Suprapubic skin (tissue), 4 donors: ENCODE measurements around the gene THRB. TPM values are rescaled to one million over a fixed set of nuclear protein-coding genes. Genes with fewer than 3 reads are reported as not detected.

Source experiments
- DNase-seq, 2 donors: peaks; one replicate each; pipeline ENCODE4 v3.0.0-alpha.2; 2019; ENCODE audit warnings: low spot score in 2 of 2
- H3K27ac ChIP-seq: fragments of 200-600 bp; sonication (generic); one replicate; pipeline ENCODE4 v1.5.1; 2019
- H3K27me3 ChIP-seq: fragments of 200-600 bp; sonication (generic); one replicate; pipeline ENCODE4 v1.5.1; 2019
- H3K36me3 ChIP-seq: fragments of 200-600 bp; sonication (generic); one replicate; pipeline ENCODE4 v1.5.1; 2019
- H3K4me1 ChIP-seq: fragments of 200-600 bp; sonication (generic); one replicate; pipeline ENCODE4 v1.5.1; 2019
- H3K4me3 ChIP-seq: fragments of 200-600 bp; sonication (generic); one replicate; pipeline ENCODE4 v1.5.1; 2019; ENCODE audit warnings: mild to moderate bottlenecking
- H3K9me3 ChIP-seq: fragments of 200-600 bp; sonication (generic); one replicate; pipeline ENCODE4 v1.5.1; 2019
- EP300 ChIP-seq: sonication (generic); formaldehyde crosslinking; IDR thresholded peaks from one replicate; pipeline ENCODE4 v1.6.1; 2017; ENCODE audit warnings: antibody characterized with exemption
- POLR2A ChIP-seq, 2 donors: fragments of 450-650 bp; IDR thresholded peaks; one replicate each; pipeline ENCODE4 v1.6.1; 2017; ENCODE audit warnings: antibody characterized with exemption in 2 of 2, mild to moderate bottlenecking in 2 of 2, moderate library complexity in 2 of 2
- POLR2AphosphoS5 ChIP-seq, 3 donors: sonication (generic); formaldehyde crosslinking; IDR thresholded peaks; one replicate each; pipeline ENCODE4 v1.6.1; 2017; ENCODE audit warnings: antibody characterized with exemption in 3 of 3
- WGBS: methylation state at CpG from one replicate; pipeline ENCODE4 v1.1.5; 2018; 5-methylcytosine and 5-hydroxymethylcytosine counted together
- total RNA-seq, 4 donors: library from RNA; depleted of rRNA; stranded (reverse); fragments of >200 nt; gene quantifications; one replicate each; pipeline ENCODE4 v1.1.0, GENCODE V29; 2016
- TF ChIP-seq, protein P1 (sequence below), 2 donors: fragments of 200-600 bp in 1 of 2; fragments of 450-650 bp in 1 of 2; sonication (generic) in 1 of 2; IDR thresholded peaks; one replicate each; pipeline ENCODE4 v1.5.1; 2016 to 2019; ENCODE audit warnings: antibody characterized with exemption in 2 of 2, mild to moderate bottlenecking in 1 of 2, moderate library complexity in 1 of 2

THRB gene
- total RNA-seq, 4 donors from 2014 or later: 16.6 to 32.9 (median 24.4) TPM

DNA sequence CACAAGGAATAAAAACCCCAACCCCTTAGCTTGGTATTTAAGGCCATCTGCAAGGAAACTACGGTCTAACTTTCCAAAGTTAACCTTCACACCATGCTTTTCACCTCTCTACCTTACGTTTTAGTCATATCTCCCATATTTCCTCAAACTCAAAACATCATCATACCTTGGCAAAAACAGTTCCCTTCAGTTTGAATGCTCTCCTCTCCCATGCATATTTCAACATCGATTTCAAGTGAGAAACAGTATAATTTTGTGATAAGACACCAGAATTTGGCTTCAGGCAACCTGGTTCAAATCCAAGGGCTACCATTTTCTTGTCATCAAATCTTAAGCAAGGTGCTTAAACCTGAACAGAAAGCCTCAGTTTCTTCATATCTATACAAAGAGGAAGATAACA, 108.2 kb downstream of the THRB start:
- Histone ChIP-seq H3K4me1 (peaks cover 27% of the 10 kb centered on the region), H3K36me3 (no peaks in the 10 kb centered on the region), H3K9me3 (no peaks in the 10 kb centered on the region), H3K27ac (no peak overlapping the region), H3K27me3 (no peaks in the 10 kb centered on the region), H3K4me3 (no peak overlapping the region)
- 82% methylated on average over 3 of the region's 3 CpGs for WGBS
- TF ChIP-seq, protein P1, sequence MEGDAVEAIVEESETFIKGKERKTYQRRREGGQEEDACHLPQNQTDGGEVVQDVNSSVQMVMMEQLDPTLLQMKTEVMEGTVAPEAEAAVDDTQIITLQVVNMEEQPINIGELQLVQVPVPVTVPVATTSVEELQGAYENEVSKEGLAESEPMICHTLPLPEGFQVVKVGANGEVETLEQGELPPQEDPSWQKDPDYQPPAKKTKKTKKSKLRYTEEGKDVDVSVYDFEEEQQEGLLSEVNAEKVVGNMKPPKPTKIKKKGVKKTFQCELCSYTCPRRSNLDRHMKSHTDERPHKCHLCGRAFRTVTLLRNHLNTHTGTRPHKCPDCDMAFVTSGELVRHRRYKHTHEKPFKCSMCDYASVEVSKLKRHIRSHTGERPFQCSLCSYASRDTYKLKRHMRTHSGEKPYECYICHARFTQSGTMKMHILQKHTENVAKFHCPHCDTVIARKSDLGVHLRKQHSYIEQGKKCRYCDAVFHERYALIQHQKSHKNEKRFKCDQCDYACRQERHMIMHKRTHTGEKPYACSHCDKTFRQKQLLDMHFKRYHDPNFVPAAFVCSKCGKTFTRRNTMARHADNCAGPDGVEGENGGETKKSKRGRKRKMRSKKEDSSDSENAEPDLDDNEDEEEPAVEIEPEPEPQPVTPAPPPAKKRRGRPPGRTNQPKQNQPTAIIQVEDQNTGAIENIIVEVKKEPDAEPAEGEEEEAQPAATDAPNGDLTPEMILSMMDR (IDR thresholded peaks at IDR 0.05): no peak
- TF ChIP-seq EP300 (no peak), POLR2AphosphoS5 (IDR thresholded peaks at IDR 0.05) (no peak), POLR2A (IDR thresholded peaks at IDR 0.05) (no peak)
- DNase-seq: no peak

DNA sequence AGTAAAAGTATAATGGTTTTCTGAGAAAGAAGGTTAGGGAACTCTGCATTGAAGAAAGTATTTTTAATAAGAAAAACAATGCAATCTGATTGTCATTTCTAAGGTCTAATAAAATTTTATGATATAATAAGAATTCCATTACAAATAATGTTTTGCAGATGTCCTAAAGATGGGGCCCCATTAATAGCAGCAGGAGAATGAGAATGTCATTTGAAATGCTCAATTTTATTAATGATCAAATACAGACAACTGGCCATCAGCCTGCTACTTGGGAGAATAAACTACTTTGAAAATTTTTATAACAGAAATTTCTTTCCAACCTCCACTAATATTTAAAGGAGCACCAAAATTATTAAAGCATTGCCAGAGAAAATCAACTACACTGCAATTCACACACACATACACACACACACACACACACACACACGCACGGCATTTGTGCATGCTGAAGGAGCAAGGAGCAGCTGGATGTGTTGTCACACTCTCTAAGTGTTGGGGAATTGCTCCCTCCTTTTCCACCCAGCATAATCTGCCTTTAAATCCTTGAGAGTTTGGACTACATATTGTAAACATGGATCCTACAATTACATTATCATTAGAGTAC, 109.5 kb downstream of the THRB start:
- Histone ChIP-seq H3K27ac (no peak overlapping the region), H3K36me3 (no peaks in the 10 kb centered on the region), H3K4me1 (peaks cover 23% of the 10 kb centered on the region), H3K9me3 (no peaks in the 10 kb centered on the region), H3K4me3 (no peak overlapping the region), H3K27me3 (no peaks in the 10 kb centered on the region)
- DNase-seq: no peak
- WGBS: 39% methylated on average over 2 of the region's 2 CpGs
- no peak for TF ChIP-seq POLR2A (IDR thresholded peaks at IDR 0.05)

GRCh38 chr3:24382647-24383046, 112.0 kb downstream of the THRB start:
- Histone ChIP-seq H3K36me3 (no peaks in the 10 kb centered on the region), H3K4me1 (peaks cover 11% of the 10 kb centered on the region), H3K27me3 (no peaks in the 10 kb centered on the region), H3K27ac (no peak overlapping the region), H3K4me3 (no peak overlapping the region), H3K9me3 (no peaks in the 10 kb centered on the region)
- WGBS: 95% methylated on average over 2 of the region's 2 CpGs
- TF ChIP-seq, protein P1 (IDR thresholded peaks at IDR 0.05): no peak
- TF ChIP-seq POLR2AphosphoS5 (IDR thresholded peaks at IDR 0.05) (no peak), POLR2A (IDR thresholded peaks at IDR 0.05) (no peak), EP300 (no peak)
- DNase-seq: no peak

DNA sequence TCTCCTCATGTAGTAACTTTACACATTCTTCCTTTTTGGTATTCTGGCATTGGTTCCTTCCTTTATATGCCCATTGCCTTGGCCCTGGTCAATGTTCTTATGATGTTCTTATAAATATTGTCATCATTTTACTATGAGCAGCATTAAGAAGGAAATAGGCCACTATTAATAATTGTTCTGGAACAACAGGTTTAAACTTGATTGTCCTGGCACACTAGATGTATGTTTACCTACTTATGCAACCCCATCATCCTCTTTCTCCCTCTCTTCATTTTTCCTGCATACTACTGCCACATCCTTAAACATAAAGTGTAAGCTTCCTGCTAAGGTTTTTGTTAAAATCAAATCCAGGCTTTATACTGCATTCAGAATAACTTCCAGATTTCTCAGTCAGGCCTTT, 114.7 kb downstream of the THRB start:
- no peak for DNase-seq
- Histone ChIP-seq H3K4me1 (peaks cover 18% of the 10 kb centered on the region), H3K4me3 (no peak overlapping the region), H3K36me3 (no peaks in the 10 kb centered on the region), H3K9me3 (no peaks in the 10 kb centered on the region), H3K27me3 (no peaks in the 10 kb centered on the region), H3K27ac (no peak overlapping the region)
- TF ChIP-seq POLR2A (IDR thresholded peaks at IDR 0.05) (no peak), POLR2AphosphoS5 (IDR thresholded peaks at IDR 0.05) (no peak), EP300 (no peak)
- TF ChIP-seq, protein P1 (IDR thresholded peaks at IDR 0.05): no peak

DNA sequence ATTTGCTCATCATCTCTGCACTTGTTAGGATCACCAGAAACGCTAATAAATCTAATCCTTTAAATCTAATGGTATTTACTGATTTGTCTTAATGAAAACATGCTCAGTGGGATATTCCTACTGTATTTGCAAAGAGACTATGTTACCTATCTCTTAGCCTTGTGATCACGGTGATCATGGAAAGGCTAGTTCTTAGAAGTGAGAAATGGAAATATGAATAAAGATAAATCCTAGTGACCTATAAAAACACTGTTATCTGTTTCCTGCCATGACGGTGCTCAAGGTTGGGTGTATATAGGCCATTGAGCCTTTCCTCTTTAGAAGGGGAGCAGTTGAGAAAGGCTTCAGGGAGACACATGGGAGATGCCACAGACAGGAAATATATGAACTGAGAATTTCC, 116.3 kb downstream of the THRB start:
- Histone ChIP-seq H3K4me1 (peaks cover 25% of the 10 kb centered on the region), H3K9me3 (no peaks in the 10 kb centered on the region), H3K27me3 (no peaks in the 10 kb centered on the region), H3K4me3 (no peak overlapping the region), H3K36me3 (no peaks in the 10 kb centered on the region), H3K27ac (no peak overlapping the region)
- no peak for TF ChIP-seq POLR2A (IDR thresholded peaks at IDR 0.05)
- TF ChIP-seq POLR2AphosphoS5 (IDR thresholded peaks at IDR 0.05): no peak
- TF ChIP-seq, protein P1 (IDR thresholded peaks at IDR 0.05): no peak
- no peak for TF ChIP-seq EP300
- no peak for DNase-seq
- WGBS: 89% methylated on average over 3 of the region's 3 CpGs
